Muscle of arm (tissue), 14 donors: Measurements from ENCODE around the gene NFIC. TPM values are rescaled to one million over a fixed set of nuclear protein-coding genes. Genes with fewer than 3 reads are reported as not detected.
"Not testable (repeated sequence)": the region's sequence is repeated elsewhere in the genome, so short reads cannot be mapped to it uniquely, and the experiment has no call there.

Experiments
- DNase-seq: peaks from one replicate; pipeline ENCODE4 v3.0.0-alpha.2; 2013
- long read RNA-seq, 11 donors: transcript quantifications; one replicate each; lab custom pipeline, GENCODE V29; 2026
- polyA plus RNA-seq, 12 donors: library from polyadenylated mRNA; unstranded; fragments of 120-200 nt; gene quantifications; one replicate each; pipeline ENCODE4 v1.2.1, GENCODE V29; 2013; ENCODE audit not compliant: insufficient read length in 12 of 12

Gene NFIC
- 100 to 1,000 TPM in 1 of 12 donors, 10 to 100 TPM in 11; 30.9 to 375 (median 38.9) TPM for polyA plus RNA-seq
- long read RNA-seq, donor 1, partial matches to known transcripts: 828 of 841 reads
- long read RNA-seq, donor 1, other reads (novel, unspliced or antisense): 10 of 841 reads
- long read RNA-seq, donor 2, partial matches to known transcripts: 10 of 15 reads
- long read RNA-seq, donor 2, other reads (novel, unspliced or antisense): 0 of 15 reads
- long read RNA-seq, donor 3, full-length matches to known transcripts: 3 of 3 reads
- long read RNA-seq, donor 3, partial matches to known transcripts: 0 of 3 reads
- long read RNA-seq, donor 3, other reads (novel, unspliced or antisense): 0 of 3 reads
- long read RNA-seq, donor 4, partial matches to known transcripts: 0 of 5 reads
- long read RNA-seq, donor 4, other reads (novel, unspliced or antisense): 0 of 5 reads
- long read RNA-seq, donor 5, partial matches to known transcripts: 0 of 5 reads
- long read RNA-seq, donor 5, other reads (novel, unspliced or antisense): 0 of 5 reads
- long read RNA-seq, donor 6: 0 reads
- long read RNA-seq, donor 7, partial matches to known transcripts: 0 of 3 reads
- long read RNA-seq, donor 7, other reads (novel, unspliced or antisense): 0 of 3 reads
- long read RNA-seq, donor 8, partial matches to known transcripts: 0 of 2 reads
- long read RNA-seq, donor 8, other reads (novel, unspliced or antisense): 0 of 2 reads
- long read RNA-seq, donor 9, full-length matches to known transcripts: 2 of 2 reads
- long read RNA-seq, donor 9, partial matches to known transcripts: 0 of 2 reads
- long read RNA-seq, donor 9, other reads (novel, unspliced or antisense): 0 of 2 reads
- long read RNA-seq, donor 10, full-length matches to known transcripts: 12 of 12 reads
- long read RNA-seq, donor 10, partial matches to known transcripts: 0 of 12 reads
- long read RNA-seq, donor 10, other reads (novel, unspliced or antisense): 0 of 12 reads
- long read RNA-seq, donor 11, full-length matches to known transcripts: 4 of 4 reads
- long read RNA-seq, donor 11, partial matches to known transcripts: 0 of 4 reads
- long read RNA-seq, donor 11, other reads (novel, unspliced or antisense): 0 of 4 reads

- DNase-seq: peak; percentile 87
Measured at GRCh38 chr19:3365836-3366752, at the start of gene NFIC. NFIC (plus strand) TSS chr19:3366583; CDS start chr19:3366637, 54 bp downstream.

- no peak for DNase-seq
Measured at GRCh38 chr19:3316659-3317207, 49.6 kb upstream of the NFIC start.

- DNase-seq: no peak
Measured at GRCh38 chr19:3319643-3320353, 46.6 kb upstream of the NFIC start.

- no peak for DNase-seq
Measured at GRCh38 chr19:3320354-3320670, 46.1 kb upstream of the NFIC start.

GRCh38 chr19:3320853-3321252 lies 45.5 kb upstream of the NFIC start:
- DNase-seq: no peak

GRCh38 chr19:3321696-3322095 lies 44.7 kb upstream of the NFIC start:
- DNase-seq: no peak

GRCh38 chr19:3322199-3322978 lies 44.0 kb upstream of the NFIC start:
- DNase-seq: no peak

- no peak for DNase-seq
Measured at GRCh38 chr19:3323026-3323425, 43.4 kb upstream of the NFIC start.

- DNase-seq: no peak
Measured at GRCh38 chr19:3323658-3324057, 42.7 kb upstream of the NFIC start.

- DNase-seq: no peak
Measured at GRCh38 chr19:3324405-3324856, 42.0 kb upstream of the NFIC start.

- no peak for DNase-seq
Measured at GRCh38 chr19:3325451-3325850, 40.9 kb upstream of the NFIC start.

- DNase-seq: no peak
Measured at GRCh38 chr19:3328743-3329142, 37.6 kb upstream of the NFIC start.

GRCh38 chr19:3330047-3330446 lies 36.3 kb upstream of the NFIC start:
- DNase-seq: no peak

GRCh38 chr19:3332232-3332631 lies 34.2 kb upstream of the NFIC start:
- not testable (repeated sequence) for DNase-seq

- no peak for DNase-seq
Measured at GRCh38 chr19:3333020-3333583, 33.3 kb upstream of the NFIC start.

- DNase-seq: no peak
Measured at GRCh38 chr19:3333662-3334061, 32.7 kb upstream of the NFIC start.

GRCh38 chr19:3334749-3335430 lies 31.5 kb upstream of the NFIC start:
- DNase-seq: not testable (repeated sequence)
